ENCODE results near the gene ARHGAP24. TPM values are rescaled to one million over a fixed set of nuclear protein-coding genes. Genes with fewer than 3 reads are reported as not detected.
"Not testable (repeated sequence)": the region's sequence is repeated elsewhere in the genome, so short reads cannot be mapped to it uniquely, and the experiment has no call there.

ARHGAP24 gene
- total RNA-seq, 4 donors from 2014 or later: 12.1 to 60.8 (median 18.9) TPM

- TF ChIP-seq, protein P1, sequence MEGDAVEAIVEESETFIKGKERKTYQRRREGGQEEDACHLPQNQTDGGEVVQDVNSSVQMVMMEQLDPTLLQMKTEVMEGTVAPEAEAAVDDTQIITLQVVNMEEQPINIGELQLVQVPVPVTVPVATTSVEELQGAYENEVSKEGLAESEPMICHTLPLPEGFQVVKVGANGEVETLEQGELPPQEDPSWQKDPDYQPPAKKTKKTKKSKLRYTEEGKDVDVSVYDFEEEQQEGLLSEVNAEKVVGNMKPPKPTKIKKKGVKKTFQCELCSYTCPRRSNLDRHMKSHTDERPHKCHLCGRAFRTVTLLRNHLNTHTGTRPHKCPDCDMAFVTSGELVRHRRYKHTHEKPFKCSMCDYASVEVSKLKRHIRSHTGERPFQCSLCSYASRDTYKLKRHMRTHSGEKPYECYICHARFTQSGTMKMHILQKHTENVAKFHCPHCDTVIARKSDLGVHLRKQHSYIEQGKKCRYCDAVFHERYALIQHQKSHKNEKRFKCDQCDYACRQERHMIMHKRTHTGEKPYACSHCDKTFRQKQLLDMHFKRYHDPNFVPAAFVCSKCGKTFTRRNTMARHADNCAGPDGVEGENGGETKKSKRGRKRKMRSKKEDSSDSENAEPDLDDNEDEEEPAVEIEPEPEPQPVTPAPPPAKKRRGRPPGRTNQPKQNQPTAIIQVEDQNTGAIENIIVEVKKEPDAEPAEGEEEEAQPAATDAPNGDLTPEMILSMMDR (IDR thresholded peaks at IDR 0.05): no peak
- TF ChIP-seq POLR2A (IDR thresholded peaks at IDR 0.05): no peak
- Histone ChIP-seq H3K27me3 (no peaks in the 10 kb centered on the region), H3K4me1 (no peaks in the 10 kb centered on the region), H3K27ac (no peak overlapping the region), H3K36me3 (no peaks in the 10 kb centered on the region), H3K9me3 (no peaks in the 10 kb centered on the region), H3K4me3 (no peak overlapping the region)
- DNase-seq: no peak
- intact Hi-C loops (cut with DNase I; ENCODE audit: low total_unique reads): no loop called here
Observed at GRCh38 chr4:85907001-85907400, 432.1 kb downstream of the ARHGAP24 start.

DNA sequence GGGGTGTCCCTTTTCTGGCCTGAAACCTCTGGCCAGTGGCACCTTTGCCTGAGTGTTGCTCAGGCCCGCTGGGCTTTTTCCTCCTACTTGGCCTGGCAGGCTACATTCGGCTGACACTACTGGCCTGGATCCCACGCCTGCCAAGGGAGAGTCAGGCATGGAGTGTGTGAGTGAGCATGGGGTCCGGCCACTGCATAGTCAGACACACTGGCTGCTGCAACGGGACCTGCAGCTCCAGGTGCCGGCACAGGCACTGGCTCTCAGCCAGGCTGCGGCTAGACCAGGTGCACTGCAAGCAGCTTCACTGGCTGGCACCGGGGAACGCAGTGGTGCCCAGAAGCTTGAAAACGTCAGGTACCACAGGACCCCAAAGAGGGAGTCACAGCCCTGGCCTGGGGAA, 434.9 kb downstream of the ARHGAP24 start:
- Histone ChIP-seq H3K27ac (no peak overlapping the region), H3K27me3 (no peaks in the 10 kb centered on the region), H3K4me1 (no peaks in the 10 kb centered on the region), H3K36me3 (no peaks in the 10 kb centered on the region), H3K4me3 (no peak overlapping the region), H3K9me3 (no peaks in the 10 kb centered on the region)
- TF ChIP-seq, protein P1 (IDR thresholded peaks at IDR 0.05): no peak
- TF ChIP-seq POLR2A (IDR thresholded peaks at IDR 0.05): no peak
- intact Hi-C loops (cut with DNase I; ENCODE audit: low total_unique reads): no loop called here
- no peak for DNase-seq

- Histone ChIP-seq H3K9me3 (no peaks in the 10 kb centered on the region), H3K4me1 (no peaks in the 10 kb centered on the region), H3K4me3 (no peak overlapping the region), H3K36me3 (no peaks in the 10 kb centered on the region), H3K27ac (no peak overlapping the region), H3K27me3 (no peaks in the 10 kb centered on the region)
- intact Hi-C loops (cut with DNase I; ENCODE audit: low total_unique reads): no loop called here
- TF ChIP-seq, protein P1 (IDR thresholded peaks at IDR 0.05): no peak
- no peak for TF ChIP-seq POLR2A (IDR thresholded peaks at IDR 0.05)
- DNase-seq: no peak
Observed at GRCh38 chr4:85910985-85911384, 436.0 kb downstream of the ARHGAP24 start.

- DNase-seq: no peak
- H3K9me3 ChIP-seq: no peaks in the 10 kb centered on the region
- TF ChIP-seq POLR2A (IDR thresholded peaks at IDR 0.05): no peak
- TF ChIP-seq, protein P1 (IDR thresholded peaks at IDR 0.05): no peak
- no peaks in the 10 kb centered on the region for H3K4me1 ChIP-seq
- no peak overlapping the region for H3K27ac ChIP-seq
- H3K4me3 ChIP-seq: no peak overlapping the region
- intact Hi-C loops (cut with DNase I; ENCODE audit: low total_unique reads): no loop called here
- H3K27me3 ChIP-seq: no peaks in the 10 kb centered on the region
- no peaks in the 10 kb centered on the region for H3K36me3 ChIP-seq
Observed at GRCh38 chr4:85913931-85914694, 439.2 kb downstream of the ARHGAP24 start.

DNA sequence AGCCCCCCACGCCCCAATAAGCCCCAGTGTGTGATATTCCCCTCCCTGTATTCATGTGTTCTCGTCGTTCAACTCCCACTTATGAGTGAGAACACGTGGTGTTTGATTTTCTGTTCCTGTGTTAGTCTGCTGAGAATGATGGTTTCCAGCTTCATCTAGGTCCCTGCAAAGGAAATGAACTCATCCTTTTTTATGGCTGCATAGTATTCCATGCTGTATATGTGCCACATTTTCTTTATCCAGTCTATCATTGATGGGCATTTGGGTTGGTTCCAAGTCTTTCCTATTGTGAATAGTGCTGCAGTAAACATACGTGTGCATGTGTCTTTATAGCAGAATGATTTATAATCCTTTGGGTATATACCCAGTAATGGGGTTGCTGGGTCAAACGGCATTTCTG, 440.6 kb downstream of the ARHGAP24 start:
- H3K36me3 ChIP-seq; H3K27ac ChIP-seq; H3K4me1 ChIP-seq; intact Hi-C loops (cut with DNase I; ENCODE audit: low total_unique reads); H3K27me3 ChIP-seq; H3K9me3 ChIP-seq; DNase-seq; H3K4me3 ChIP-seq: not testable (repeated sequence)
